ENCODE data around the gene ARHGAP45.

ARHGAP45 gene

DNA sequence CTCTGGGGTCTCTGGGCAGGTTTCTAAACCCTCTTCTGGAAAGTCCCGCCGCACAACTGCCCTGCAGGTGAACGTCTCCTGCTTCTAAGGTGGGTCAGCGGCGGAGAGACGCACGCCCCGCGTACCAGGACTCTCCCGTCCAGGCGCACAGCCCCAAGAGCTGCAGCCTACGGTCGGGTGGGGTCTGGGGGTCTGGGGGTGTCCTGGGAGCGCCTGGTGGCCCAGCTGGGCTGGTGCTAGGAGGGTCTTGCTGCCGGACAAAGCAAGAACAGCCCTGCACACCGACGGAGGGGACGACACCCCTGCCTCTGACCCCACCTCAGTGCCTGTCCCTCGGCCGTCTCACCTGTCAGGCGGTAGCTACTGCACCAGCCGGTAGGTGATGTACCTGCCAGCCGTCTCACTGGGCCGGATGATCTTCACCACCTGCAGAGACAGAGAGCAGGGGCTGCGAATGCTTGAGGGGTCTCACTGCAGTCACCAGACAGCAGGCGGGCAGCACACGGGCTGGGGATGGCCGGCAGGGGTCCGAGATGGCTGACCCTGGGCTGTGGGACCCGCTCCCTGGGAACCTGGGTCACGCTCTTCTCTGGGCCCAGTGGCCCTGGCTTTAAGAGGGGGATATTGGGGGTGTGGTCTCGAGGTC is 22.3 kb downstream of the ARHGAP45 start:
- no peak for DNase-seq

DNA sequence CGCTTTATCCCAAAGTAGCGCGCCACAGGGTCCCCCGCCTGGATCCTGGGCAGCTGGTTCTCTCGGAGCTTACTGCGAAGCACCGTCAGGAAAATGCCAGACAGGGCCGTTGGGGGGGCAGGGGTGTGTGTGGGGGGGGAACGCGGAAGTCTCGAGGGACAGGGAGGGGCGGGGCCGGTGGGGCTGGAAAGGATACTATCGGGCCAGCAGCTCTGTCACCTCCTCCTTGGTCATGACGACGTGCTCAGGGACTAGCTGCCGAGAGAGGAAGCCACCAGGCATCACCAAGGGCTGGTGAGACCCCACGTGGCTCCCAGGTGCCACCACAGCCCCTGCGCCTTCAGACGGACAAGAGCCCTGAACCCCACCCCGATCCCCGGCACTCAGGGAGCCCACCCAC is 22.9 kb downstream of the ARHGAP45 start:
- no peak for DNase-seq

- DNase-seq, result no peak
These were observed 24.0 kb downstream of the ARHGAP45 start for GRCh38 chr19:1090731-1091543.

- DNase-seq, result no peak
These were observed 24.7 kb downstream of the ARHGAP45 start for GRCh38 chr19:1091544-1092175.

GRCh38 chr19:1093330-1093729 is 26.4 kb downstream of the ARHGAP45 start:
- DNase-seq, result no peak

DNA sequence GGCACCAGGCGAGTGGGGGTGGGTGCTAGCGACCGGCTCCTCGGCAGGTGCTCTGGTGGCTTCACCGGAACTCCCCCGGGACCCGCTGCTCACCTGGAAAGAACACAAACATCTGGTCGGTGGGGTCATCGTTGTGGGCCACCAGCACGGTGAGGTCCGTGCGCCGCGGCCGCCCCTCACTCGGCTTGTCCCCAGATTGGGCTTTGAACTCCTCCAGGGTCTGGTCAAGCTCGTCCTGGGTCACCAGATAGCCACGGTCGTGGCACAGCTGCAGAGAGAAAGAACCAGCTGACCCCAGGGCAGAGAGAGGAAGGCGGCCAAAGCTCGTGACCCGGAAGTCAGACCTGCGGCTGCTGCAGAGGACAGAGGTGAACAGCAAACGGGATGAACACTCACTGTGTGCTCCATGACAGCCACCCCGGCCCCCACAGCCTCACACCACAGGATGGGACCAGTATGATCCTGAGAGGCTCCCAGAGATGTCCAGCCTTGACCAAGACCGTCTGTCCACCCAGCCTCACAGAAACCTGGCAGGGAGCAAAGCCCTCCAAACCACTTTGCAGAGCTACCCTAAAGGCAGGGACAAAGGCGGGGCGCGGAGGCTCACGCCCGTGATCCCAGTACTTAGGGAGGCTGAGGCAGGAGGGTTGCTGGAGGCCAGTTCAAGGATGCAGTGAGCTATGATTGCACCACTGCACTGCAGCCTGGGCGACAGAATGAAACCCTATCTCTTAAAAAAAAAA is 27.0 kb downstream of the ARHGAP45 start:
- peak; percentile 9 to 48 for DNase-seq

- DNase-seq, result no peak
These were observed 27.6 kb downstream of the ARHGAP45 start for GRCh38 chr19:1094655-1094977.

GRCh38 chr19:1094978-1095701 is 28.2 kb downstream of the ARHGAP45 start, which contains the start of gene POLR2E:
Gene POLR2E (minus strand): TSS chr19:1095375. CDS start chr19:1095315, 60 bp downstream.
- peak; percentile 90 to 96 for DNase-seq

- DNase-seq, result no peak
These were observed 30.8 kb downstream of the ARHGAP45 start for GRCh38 chr19:1097810-1098176.

DNA sequence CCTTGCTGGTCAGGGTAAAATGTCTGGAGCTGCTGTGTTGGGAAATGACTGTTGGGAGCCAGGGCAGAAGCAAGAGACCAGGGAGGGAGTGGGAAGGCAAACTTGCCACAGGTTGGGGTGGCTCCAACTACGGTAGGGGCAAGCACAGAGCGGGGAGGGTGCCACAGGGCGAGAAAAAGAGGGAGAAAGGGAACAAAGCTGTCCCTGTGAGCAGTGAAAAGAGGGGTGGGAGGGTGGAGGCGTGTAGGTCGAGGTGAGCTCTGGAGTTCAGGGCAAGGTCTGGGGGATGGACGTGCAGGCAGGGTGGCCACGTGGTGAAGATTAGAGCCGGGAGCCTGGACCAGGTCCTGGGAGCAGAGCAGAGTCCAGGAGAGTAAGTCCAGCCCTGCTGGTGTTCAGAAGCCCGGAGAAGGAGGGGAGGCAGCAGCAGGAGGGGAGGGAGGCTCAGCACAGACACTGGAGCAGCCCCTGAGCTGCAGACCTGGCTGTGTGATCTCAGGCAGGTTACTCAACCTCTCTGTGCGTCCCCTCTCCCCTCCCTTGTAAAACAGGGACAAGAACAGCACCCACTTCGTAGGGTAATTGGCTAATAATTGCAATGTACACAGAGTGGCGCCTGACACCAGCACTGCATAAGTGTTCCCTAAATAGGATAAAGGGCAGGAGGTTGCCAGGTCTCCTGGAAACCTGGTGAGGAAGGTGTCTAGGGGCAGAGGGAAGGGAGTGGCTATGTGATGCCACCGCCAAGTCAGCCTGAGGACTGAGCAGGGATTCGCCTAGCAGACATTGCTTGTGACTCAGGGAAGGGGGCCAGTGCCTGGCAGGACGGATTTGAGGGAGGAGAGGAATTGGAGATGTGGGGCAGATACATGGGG is 31.4 kb downstream of the ARHGAP45 start:
- no peak for DNase-seq

DNA sequence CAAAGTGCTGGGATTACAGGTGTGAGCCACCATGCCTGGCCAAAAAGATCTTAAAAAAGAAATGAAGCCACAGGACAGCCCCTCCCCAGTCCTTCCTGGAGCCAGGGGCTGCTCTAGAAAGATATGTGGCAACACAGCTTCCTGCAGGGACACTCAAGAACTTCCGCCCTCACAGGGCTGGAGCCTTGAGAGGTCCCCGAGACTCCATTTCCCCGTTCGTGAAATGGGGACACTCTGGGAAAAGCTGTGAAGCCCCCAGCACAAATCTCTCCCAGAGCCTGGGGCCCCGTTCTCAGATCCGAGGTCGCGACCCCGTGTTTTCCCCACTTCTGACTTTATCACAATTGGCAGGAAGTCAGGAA is 34.4 kb downstream of the ARHGAP45 start:
- DNase-seq, result peak; percentile 36 to 49

DNA sequence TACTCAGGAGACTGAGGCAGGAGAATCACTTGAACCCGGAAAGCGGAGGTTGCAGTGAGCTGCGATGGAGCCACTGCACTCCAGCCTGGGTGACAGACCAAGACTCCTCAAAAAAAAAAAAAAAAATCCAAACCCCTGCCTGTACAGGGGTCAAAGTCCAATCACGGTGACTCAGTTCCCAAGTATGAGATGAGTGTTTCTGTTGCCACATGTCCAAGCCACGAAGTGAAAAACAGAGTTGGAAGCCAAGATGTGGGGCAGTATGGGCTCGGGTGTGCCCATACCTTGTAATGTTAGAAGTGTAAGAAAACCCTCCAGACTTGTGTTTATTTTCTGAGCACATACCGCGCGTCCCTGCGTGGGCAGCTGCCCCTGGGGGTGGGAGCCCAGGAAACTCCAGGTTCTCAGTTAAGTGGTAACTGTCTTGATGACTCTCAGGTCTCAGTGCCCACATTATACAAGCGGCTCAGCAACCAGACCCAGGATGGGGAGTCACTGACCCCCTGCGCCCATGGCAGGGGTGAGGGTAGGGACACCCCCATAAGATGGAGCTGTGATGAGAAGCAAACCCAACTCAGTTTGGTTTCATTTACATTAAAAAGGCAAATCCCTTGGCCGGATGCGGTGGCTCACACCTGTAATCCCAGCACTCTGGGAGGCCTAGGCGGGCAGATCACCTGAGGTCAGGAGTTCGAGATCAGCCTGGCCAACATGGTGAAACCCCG is 35.6 kb downstream of the ARHGAP45 start:
- no peak for DNase-seq

DNA sequence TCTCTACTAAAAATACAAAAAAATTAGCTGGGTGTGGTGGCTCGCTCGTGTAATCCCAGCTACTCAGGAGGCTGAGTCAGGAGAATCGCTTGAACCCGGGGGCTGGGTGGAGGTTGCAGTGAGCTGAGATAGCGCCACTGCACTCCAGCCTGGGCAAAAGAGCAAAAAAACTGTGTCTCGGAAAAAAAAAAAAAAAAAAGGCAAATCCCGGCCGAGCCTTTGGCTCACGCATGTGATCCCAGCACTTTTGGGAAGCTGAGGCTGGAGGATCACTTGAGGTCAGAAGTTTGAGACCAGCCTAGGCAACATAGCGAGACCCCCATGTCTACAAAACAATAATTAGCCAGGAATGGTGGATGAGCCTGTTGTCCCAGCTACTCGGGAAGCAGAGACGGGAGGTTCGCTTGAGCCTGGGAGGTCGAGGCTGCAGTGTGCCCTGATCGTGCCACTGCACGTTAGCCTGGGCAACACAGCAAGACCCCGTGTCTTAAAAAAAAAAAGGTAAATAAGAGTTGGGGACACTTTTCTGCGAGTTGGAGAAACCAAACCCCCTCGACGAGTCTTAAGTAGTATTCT is 36.3 kb downstream of the ARHGAP45 start:
- no peak for DNase-seq

- peak; percentile 94 to 96 for DNase-seq
These were observed 36.8 kb downstream of the ARHGAP45 start, which contains the start of gene GPX4 for GRCh38 chr19:1103708-1104310. Gene GPX4 (plus strand): TSS chr19:1103994. CDS start chr19:1104044, 50 bp downstream.

GRCh38 chr19:1104311-1105007 is 37.5 kb downstream of the ARHGAP45 start:
- peak; percentile 36 to 55 for DNase-seq

DNA sequence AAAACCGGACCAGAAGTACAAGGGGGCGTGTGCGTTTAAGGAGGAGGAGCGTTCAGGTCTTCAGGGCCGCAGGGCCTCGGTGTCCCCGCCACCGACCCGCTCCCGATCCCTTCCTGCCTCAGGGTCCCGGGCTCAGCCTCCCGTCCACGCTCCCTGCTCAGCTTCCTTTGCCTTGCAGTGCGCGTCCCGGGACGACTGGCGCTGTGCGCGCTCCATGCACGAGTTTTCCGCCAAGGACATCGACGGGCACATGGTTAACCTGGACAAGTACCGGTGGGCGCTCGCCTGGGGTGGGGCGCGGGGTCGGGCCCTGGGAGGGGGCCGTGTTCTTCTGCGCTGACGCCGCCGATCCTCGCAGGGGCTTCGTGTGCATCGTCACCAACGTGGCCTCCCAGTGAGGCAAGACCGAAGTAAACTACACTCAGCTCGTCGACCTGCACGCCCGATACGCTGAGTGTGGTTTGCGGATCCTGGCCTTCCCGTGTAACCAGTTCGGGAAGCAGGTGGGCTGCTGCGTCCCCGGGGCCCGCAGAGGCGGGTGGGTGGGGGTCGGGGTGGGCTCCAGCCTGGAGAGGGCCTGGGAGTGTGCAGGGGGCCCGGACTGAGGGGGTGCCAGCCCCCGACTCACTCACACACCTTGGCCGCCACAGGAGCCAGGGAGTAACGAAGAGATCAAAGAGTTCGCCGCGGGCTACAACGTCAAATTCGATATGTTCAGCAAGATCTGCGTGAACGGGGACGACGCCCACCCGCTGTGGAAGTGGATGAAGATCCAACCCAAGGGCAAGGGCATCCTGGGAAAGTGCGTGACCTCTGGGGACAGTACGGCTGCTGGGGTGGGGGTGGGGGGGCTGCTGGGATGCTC is 38.3 kb downstream of the ARHGAP45 start:
- DNase-seq, result no peak

DNA sequence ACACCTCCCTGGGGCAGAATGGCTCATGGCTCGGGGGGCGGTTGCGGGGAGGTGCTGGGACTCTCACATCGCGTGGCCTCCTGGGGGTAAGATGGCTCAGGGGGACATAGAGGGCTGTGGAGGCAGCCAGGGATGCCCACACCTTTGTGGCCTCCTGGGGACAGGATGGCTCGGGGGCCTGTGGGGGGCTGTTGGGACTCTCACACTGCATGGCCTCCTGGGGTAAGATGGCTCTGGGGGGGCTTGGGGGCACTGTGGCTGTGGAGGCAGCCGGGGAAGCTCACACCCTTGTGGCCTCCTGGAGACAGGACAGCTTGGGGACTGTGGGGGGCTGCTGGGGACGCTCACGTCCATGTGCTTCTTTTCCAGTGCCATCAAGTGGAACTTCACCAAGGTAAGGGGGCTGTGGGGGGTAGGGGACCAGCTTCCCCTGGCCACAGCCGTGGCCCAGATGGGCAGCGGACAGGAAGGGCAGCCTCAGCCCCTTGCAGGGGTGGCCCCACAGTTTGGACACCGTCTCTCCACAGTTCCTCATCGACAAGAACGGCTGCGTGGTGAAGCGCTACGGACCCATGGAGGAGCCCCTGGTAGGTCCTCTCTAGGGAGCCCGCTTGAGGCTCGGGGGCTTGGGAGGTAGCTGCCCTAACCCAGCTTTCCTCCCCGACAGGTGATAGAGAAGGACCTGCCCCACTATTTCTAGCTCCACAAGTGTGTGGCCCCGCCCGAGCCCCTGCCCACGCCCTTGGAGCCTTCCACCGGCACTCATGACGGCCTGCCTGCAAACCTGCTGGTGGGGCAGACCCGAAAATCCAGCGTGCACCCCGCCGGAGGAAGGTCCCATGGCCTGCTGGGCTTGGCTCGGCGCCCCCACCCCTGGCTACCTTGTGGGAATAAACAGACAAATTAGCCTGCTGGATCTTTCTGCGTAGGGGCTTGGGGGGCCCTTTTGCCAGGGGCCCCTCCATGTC is 39.2 kb downstream of the ARHGAP45 start:
- no peak for DNase-seq
